Liver (tissue), 9 donors: ENCODE results near the gene CASP8AP2. TPM values are rescaled to one million over a fixed set of nuclear protein-coding genes. Genes with fewer than 3 reads are reported as not detected.

Experiments
- DNase-seq: peaks from one replicate; pipeline ENCODE4 v3.0.0-alpha.2; 2017; ENCODE audit warnings: low spot score
- H3K27ac ChIP-seq, 2 donors: one replicate each; pipeline ENCODE4 v1.7.0; 2013; ENCODE audit warnings: inconsistent platforms in 2 of 2, low read length in 2 of 2, control low read depth in 1 of 2, low read depth in 1 of 2, mild to moderate bottlenecking in 1 of 2
- H3K27me3 ChIP-seq, 4 donors: one replicate each; pipeline versions ENCODE4 v1.6.1 to v1.7.0; 2013; ENCODE audit warnings: low read length in 3 of 4, inconsistent platforms in 1 of 4, mild to moderate bottlenecking in 1 of 4, moderate library complexity in 1 of 4; ENCODE audit not compliant: control insufficient read depth in 4 of 4, insufficient read depth in 4 of 4
- H3K36me3 ChIP-seq, 4 donors: one replicate each; pipeline versions ENCODE4 v1.6.1 to v1.7.0; 2013; ENCODE audit warnings: low read length in 3 of 4, mild to moderate bottlenecking in 3 of 4, low read depth in 1 of 4, moderate library complexity in 1 of 4; ENCODE audit not compliant: control insufficient read depth in 4 of 4, insufficient read depth in 3 of 4
- H3K4me1 ChIP-seq, 4 donors: one replicate each; pipeline versions ENCODE4 v1.6.1 to v1.7.0; 2013; ENCODE audit warnings: low read length in 3 of 4, mild to moderate bottlenecking in 3 of 4, moderate library complexity in 1 of 4; ENCODE audit not compliant: control insufficient read depth in 4 of 4, insufficient read depth in 4 of 4
- H3K4me3 ChIP-seq, 3 donors: one replicate each; pipeline versions ENCODE4 v1.6.1 to v1.7.0; 2013; ENCODE audit warnings: low read length in 3 of 3, control low read depth in 1 of 3, low read depth in 1 of 3, mild to moderate bottlenecking in 1 of 3
- H3K9ac ChIP-seq, 2 donors: one replicate each; pipeline ENCODE4 v1.7.0; 2013; ENCODE audit warnings: low read length in 2 of 2, mild to moderate bottlenecking in 2 of 2, moderate library complexity in 2 of 2, control low read depth in 1 of 2, low read depth in 1 of 2
- H3K9me3 ChIP-seq, 4 donors: one replicate each; pipeline versions ENCODE4 v1.6.1 to v1.7.0; 2013; ENCODE audit warnings: low read length in 3 of 4; ENCODE audit not compliant: control insufficient read depth in 4 of 4
- ATF3 ChIP-seq: IDR thresholded peaks from 2 replicates; pipeline ENCODE4 v1.6.1; 2016; ENCODE audit warnings: antibody characterized with exemption
- CTCF ChIP-seq: fragments of 150-350 bp; IDR thresholded peaks from 2 replicates; pipeline ENCODE4 v1.5.1; 2017; ENCODE audit warnings: improper control_type of control experiment, low read depth, low read length; ENCODE audit not compliant: missing input control
- EGR1 ChIP-seq, 2 donors: IDR thresholded peaks; 2 replicates each; pipeline ENCODE4 v1.6.1; 2016 to 2018; ENCODE audit warnings: antibody characterized with exemption in 2 of 2, low read depth in 2 of 2
- FOXA1 ChIP-seq: IDR thresholded peaks from 2 replicates; pipeline ENCODE4 v1.6.1; 2016; ENCODE audit warnings: antibody characterized with exemption
- FOXA2 ChIP-seq: IDR thresholded peaks from 2 replicates; pipeline ENCODE4 v1.6.1; 2016; ENCODE audit warnings: antibody characterized with exemption
- GABPA ChIP-seq, 2 donors: IDR thresholded peaks in 1 of 2; conservative IDR thresholded peaks in 1 of 2; 2 replicates each; pipeline ENCODE4 v1.6.1; 2016; ENCODE audit warnings: antibody characterized with exemption in 2 of 2, mild to moderate bottlenecking in 1 of 2, moderate library complexity in 1 of 2
- HNF4A ChIP-seq, 2 donors: conservative IDR thresholded peaks; 2 replicates each; pipeline ENCODE4 v1.6.1; 2016; ENCODE audit warnings: antibody characterized with exemption in 2 of 2, mild to moderate bottlenecking in 2 of 2
- HNF4G ChIP-seq: IDR thresholded peaks from 2 replicates; pipeline ENCODE4 v1.6.1; 2016; ENCODE audit warnings: antibody characterized with exemption
- JUND ChIP-seq, 2 donors: IDR thresholded peaks; 2 replicates each; pipeline ENCODE4 v1.6.1; 2016; ENCODE audit warnings: antibody characterized with exemption in 2 of 2
- MAX ChIP-seq: IDR thresholded peaks from 2 replicates; pipeline ENCODE4 v1.6.1; 2016; ENCODE audit warnings: antibody characterized with exemption
- RAD21 ChIP-seq, 2 donors: IDR thresholded peaks; 2 replicates each; pipeline ENCODE4 v1.6.1; 2016; ENCODE audit warnings: antibody characterized with exemption in 2 of 2, mild to moderate bottlenecking in 2 of 2
- REST ChIP-seq: IDR thresholded peaks from 2 replicates; pipeline ENCODE4 v1.6.1; 2016; ENCODE audit warnings: antibody characterized with exemption, mild to moderate bottlenecking
- RXRA ChIP-seq, 2 donors: IDR thresholded peaks; 2 replicates each; pipeline ENCODE4 v1.6.1; 2017 to 2018; ENCODE audit warnings: antibody characterized with exemption in 2 of 2, mild to moderate bottlenecking in 1 of 2
- SP1 ChIP-seq: IDR thresholded peaks from 2 replicates; pipeline ENCODE4 v1.6.1; 2018; ENCODE audit warnings: antibody characterized with exemption, mild to moderate bottlenecking
- TAF1 ChIP-seq: conservative IDR thresholded peaks from 2 replicates; pipeline ENCODE4 v1.6.1; 2016; ENCODE audit warnings: antibody characterized with exemption, mild to moderate bottlenecking
- YY1 ChIP-seq: IDR thresholded peaks from 2 replicates; pipeline ENCODE4 v1.6.1; 2016; ENCODE audit warnings: antibody characterized with exemption, mild to moderate bottlenecking
- ZBTB33 ChIP-seq: IDR thresholded peaks from 2 replicates; pipeline ENCODE4 v1.6.1; 2016; ENCODE audit warnings: antibody characterized with exemption
- WGBS: extraction: QIAGEN DNeasy Blood & Tissue Kit; methylation state at CpG from one replicate; pipeline ENCODE4 v1.1.7; 2013; 5-methylcytosine and 5-hydroxymethylcytosine counted together
- polyA plus RNA-seq, 2 donors: library from polyadenylated mRNA; stranded (reverse) in 1 of 2; unstranded in 1 of 2; fragments of 200-250 nt in 1 of 2; fragments of >200 nt in 1 of 2; fragmentation: Nextera tagmentation in 1 of 2; extraction: Ambion mirVana in 1 of 2; gene quantifications; one replicate each; pipeline versions ENCODE4 v1.2.1 to v1.2.3, GENCODE V29; 2013 to 2015
- total RNA-seq, 2 donors: library from RNA; depleted of rRNA; stranded (reverse); fragments of >200 nt; gene quantifications; one replicate each; pipeline ENCODE4 v1.2.3, GENCODE V29; 2014
- donor health status: healthy.
- donor health status: healthy.
- donor health status: healthy.
- donor health status: healthy.
- donor health status: healthy.

CASP8AP2 gene
- total and polyA plus RNA-seq, 4 donors, result 1.9 to 12.2 (median 7.1) TPM

GRCh38 chr6:89834884-89835792 lies 5.5 kb downstream of the CASP8AP2 start:
- Histone ChIP-seq H3K4me1 (peaks cover 4 to 10% (median 5%) of the 10 kb centered on the region in 4 donors), H3K9me3 (no peaks in the 10 kb centered on the region), H3K27ac (no peak overlapping the region), H3K27me3 (no peaks in the 10 kb centered on the region), H3K36me3 (peaks cover 0 to 8% (median 3%) of the 10 kb centered on the region in 4 donors), H3K4me3 (no peak overlapping the region), H3K9ac (no peak overlapping the region)
- WGBS, result 86% methylated on average over 12 of the region's 12 CpGs
- TF ChIP-seq EGR1 (IDR thresholded peaks at IDR 0.05; ENCODE audit: low read depth in 2 of 2) (no peak), HNF4G (no peak), ATF3 (no peak), CTCF (no peak), FOXA1 (no peak), MAX (no peak), YY1 (no peak), GABPA (IDR thresholded peaks at IDR 0.05 in 1 of 2, conservative IDR thresholded peaks at IDR 0.05 in 1 of 2) (no peak), RXRA (IDR thresholded peaks at IDR 0.05) (no peak), ZBTB33 (no peak), RAD21 (IDR thresholded peaks at IDR 0.05) (no peak), JUND (IDR thresholded peaks at IDR 0.05) (no peak), REST (no peak), TAF1 (no peak), SP1 (no peak), FOXA2 (no peak), HNF4A (conservative IDR thresholded peaks at IDR 0.05) (no peak)
- no peak for DNase-seq
